HEK293 (cell line): ENCODE results near the gene RNF144B.

Experiments
- KLF1 ChIP-seq: fragments of 450-650 bp; formaldehyde crosslinking; IDR thresholded peaks from 2 replicates; pipeline ENCODE4 v1.5.1; 2016; ENCODE audit warnings: missing biosample characterization, missing genetic modification characterization
- KLF10 ChIP-seq: fragments of 450-650 bp; IDR thresholded peaks from 2 replicates; pipeline ENCODE4 v1.5.1; 2018; ENCODE audit warnings: missing biosample characterization, mild to moderate bottlenecking, missing genetic modification characterization
- ZFHX2 ChIP-seq: fragments of 450-650 bp; formaldehyde crosslinking; conservative IDR thresholded peaks from 2 replicates; pipeline ENCODE4 v1.5.1; 2016; ENCODE audit warnings: missing biosample characterization, missing genetic modification characterization
- ZNF2 ChIP-seq: fragments of 450-650 bp; formaldehyde crosslinking; IDR thresholded peaks from 2 replicates; pipeline ENCODE4 v1.5.1; 2016; ENCODE audit warnings: missing biosample characterization, missing genetic modification characterization
- ZNF223 ChIP-seq: fragments of 450-650 bp; formaldehyde crosslinking; IDR thresholded peaks from 2 replicates; pipeline ENCODE4 v1.5.1; 2016; ENCODE audit warnings: missing biosample characterization, missing genetic modification characterization
- ZNF341 ChIP-seq: fragments of 450-650 bp; formaldehyde crosslinking; IDR thresholded peaks from 2 replicates; pipeline ENCODE4; 2016; ENCODE audit warnings: low read depth, missing biosample characterization, missing genetic modification characterization
- ZNF366 ChIP-seq: fragments of 450-650 bp; formaldehyde crosslinking; conservative IDR thresholded peaks from 2 replicates; pipeline ENCODE4 v1.5.1; 2016; ENCODE audit warnings: missing biosample characterization, missing genetic modification characterization
- ZNF391 ChIP-seq: fragments of 450-650 bp; formaldehyde crosslinking; IDR thresholded peaks from 2 replicates; pipeline ENCODE4 v1.5.1; 2016; ENCODE audit warnings: low read depth, missing biosample characterization, missing genetic modification characterization, borderline replicate concordance
- ZSCAN23 ChIP-seq: fragments of 450-650 bp; formaldehyde crosslinking; IDR thresholded peaks from 2 replicates; pipeline ENCODE4 v1.5.1; 2016; ENCODE audit warnings: missing biosample characterization, missing genetic modification characterization
- TF ChIP-seq, protein P1 (sequence below): fragments of 450-650 bp; formaldehyde crosslinking; conservative IDR thresholded peaks from 2 replicates; pipeline ENCODE4 v1.5.1; 2016; ENCODE audit warnings: low read depth, missing biosample characterization, missing genetic modification characterization
- TF ChIP-seq, protein P2 (sequence below): fragments of 450-650 bp; formaldehyde crosslinking; IDR thresholded peaks from 2 replicates; pipeline ENCODE4 v1.5.1; 2017; ENCODE audit warnings: missing biosample characterization, missing genetic modification characterization
- TF ChIP-seq, protein P3 (sequence below): fragments of 450-650 bp; formaldehyde crosslinking; conservative IDR thresholded peaks from 2 replicates; pipeline ENCODE4 v1.5.1; 2016; ENCODE audit warnings: low read depth, missing biosample characterization, missing genetic modification characterization
- TF ChIP-seq, protein P4 (sequence below): fragments of 450-650 bp; formaldehyde crosslinking; optimal IDR thresholded peaks from 2 replicates; pipeline ENCODE3; 2016; ENCODE audit warnings: missing biosample characterization, mild to moderate bottlenecking, missing genetic modification characterization
- TF ChIP-seq, protein P5 (sequence below): fragments of 450-650 bp; formaldehyde crosslinking; IDR thresholded peaks from 2 replicates; pipeline ENCODE4 v1.5.0; 2017; ENCODE audit warnings: missing biosample characterization, missing genetic modification characterization, borderline replicate concordance
- TF ChIP-seq, protein P6 (sequence below): fragments of 450-650 bp; formaldehyde crosslinking; IDR thresholded peaks from 2 replicates; pipeline ENCODE4 v1.5.1; 2016; ENCODE audit warnings: missing biosample characterization, missing genetic modification characterization
- TF ChIP-seq, protein P7 (sequence below): fragments of 450-650 bp; IDR thresholded peaks from 2 replicates; pipeline ENCODE4 v1.5.1; 2018; ENCODE audit warnings: missing biosample characterization, mild to moderate bottlenecking, missing genetic modification characterization

The RNF144B gene

DNA sequence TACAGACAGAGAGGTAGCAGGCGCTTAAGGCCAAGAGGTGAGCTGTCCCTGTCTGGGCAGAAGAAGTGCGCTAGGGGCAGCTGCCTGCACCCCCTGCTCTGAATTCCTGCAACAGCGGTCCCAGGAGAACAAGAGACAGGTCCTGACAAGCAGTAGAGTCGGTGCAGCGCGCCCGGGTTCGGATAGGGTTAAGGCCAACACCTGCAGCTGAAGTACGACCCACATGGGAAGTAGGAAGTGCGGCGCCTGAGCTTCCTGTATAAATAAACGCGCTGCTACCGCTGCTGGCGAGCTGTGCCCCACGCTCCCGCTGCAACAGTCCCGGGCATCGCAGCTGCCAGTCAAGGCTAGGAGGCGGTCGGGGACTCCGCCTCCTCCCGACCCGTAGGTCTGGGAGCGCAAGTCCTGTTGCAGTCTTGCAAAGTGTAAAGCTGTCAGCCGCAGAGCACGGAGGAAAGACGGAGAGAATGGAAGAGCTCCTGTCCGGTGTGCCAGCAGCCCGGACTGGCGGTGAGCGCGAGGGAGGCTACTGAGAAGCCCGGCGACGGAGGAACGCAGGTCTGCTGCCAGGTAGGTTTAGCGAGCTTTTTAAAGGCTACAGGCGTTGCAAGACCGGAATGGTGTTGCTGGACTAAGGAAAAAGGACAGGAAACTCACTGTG is at the start of gene RNF144B (continued):
- TF ChIP-seq, protein P1, sequence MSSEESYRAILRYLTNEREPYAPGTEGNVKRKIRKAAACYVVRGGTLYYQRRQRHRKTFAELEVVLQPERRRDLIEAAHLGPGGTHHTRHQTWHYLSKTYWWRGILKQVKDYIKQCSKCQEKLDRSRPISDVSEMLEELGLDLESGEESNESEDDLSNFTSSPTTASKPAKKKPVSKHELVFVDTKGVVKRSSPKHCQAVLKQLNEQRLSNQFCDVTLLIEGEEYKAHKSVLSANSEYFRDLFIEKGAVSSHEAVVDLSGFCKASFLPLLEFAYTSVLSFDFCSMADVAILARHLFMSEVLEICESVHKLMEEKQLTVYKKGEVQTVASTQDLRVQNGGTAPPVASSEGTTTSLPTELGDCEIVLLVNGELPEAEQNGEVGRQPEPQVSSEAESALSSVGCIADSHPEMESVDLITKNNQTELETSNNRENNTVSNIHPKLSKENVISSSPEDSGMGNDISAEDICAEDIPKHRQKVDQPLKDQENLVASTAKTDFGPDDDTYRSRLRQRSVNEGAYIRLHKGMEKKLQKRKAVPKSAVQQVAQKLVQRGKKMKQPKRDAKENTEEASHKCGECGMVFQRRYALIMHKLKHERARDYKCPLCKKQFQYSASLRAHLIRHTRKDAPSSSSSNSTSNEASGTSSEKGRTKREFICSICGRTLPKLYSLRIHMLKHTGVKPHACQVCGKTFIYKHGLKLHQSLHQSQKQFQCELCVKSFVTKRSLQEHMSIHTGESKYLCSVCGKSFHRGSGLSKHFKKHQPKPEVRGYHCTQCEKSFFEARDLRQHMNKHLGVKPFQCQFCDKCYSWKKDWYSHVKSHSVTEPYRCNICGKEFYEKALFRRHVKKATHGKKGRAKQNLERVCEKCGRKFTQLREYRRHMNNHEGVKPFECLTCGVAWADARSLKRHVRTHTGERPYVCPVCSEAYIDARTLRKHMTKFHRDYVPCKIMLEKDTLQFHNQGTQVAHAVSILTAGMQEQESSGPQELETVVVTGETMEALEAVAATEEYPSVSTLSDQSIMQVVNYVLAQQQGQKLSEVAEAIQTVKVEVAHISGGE (tag by site-specific recombination): peak; percentile 75
- TF ChIP-seq, protein P2, sequence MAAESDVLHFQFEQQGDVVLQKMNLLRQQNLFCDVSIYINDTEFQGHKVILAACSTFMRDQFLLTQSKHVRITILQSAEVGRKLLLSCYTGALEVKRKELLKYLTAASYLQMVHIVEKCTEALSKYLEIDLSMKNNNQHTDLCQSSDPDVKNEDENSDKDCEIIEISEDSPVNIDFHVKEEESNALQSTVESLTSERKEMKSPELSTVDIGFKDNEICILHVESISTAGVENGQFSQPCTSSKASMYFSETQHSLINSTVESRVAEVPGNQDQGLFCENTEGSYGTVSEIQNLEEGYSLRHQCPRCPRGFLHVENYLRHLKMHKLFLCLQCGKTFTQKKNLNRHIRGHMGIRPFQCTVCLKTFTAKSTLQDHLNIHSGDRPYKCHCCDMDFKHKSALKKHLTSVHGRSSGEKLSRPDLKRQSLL: peak; percentile 97
- TF ChIP-seq ZNF391 (no peak), ZNF366 (tag by site-specific recombination) (no peak), ZFHX2 (tag by site-specific recombination) (peak; percentile 28; the same call in 1 of the 2 replicates), ZNF223 (tag by site-specific recombination) (peak; percentile 46; the same call in 1 of the 2 replicates), ZNF2 (peak; percentile 29; the same call in 1 of the 2 replicates), ZNF341 (tag by site-specific recombination) (peak; percentile 90), KLF1 (tag by site-specific recombination) (no peak), KLF10 (no peak), ZSCAN23 (no peak)
- TF ChIP-seq, protein P3, sequence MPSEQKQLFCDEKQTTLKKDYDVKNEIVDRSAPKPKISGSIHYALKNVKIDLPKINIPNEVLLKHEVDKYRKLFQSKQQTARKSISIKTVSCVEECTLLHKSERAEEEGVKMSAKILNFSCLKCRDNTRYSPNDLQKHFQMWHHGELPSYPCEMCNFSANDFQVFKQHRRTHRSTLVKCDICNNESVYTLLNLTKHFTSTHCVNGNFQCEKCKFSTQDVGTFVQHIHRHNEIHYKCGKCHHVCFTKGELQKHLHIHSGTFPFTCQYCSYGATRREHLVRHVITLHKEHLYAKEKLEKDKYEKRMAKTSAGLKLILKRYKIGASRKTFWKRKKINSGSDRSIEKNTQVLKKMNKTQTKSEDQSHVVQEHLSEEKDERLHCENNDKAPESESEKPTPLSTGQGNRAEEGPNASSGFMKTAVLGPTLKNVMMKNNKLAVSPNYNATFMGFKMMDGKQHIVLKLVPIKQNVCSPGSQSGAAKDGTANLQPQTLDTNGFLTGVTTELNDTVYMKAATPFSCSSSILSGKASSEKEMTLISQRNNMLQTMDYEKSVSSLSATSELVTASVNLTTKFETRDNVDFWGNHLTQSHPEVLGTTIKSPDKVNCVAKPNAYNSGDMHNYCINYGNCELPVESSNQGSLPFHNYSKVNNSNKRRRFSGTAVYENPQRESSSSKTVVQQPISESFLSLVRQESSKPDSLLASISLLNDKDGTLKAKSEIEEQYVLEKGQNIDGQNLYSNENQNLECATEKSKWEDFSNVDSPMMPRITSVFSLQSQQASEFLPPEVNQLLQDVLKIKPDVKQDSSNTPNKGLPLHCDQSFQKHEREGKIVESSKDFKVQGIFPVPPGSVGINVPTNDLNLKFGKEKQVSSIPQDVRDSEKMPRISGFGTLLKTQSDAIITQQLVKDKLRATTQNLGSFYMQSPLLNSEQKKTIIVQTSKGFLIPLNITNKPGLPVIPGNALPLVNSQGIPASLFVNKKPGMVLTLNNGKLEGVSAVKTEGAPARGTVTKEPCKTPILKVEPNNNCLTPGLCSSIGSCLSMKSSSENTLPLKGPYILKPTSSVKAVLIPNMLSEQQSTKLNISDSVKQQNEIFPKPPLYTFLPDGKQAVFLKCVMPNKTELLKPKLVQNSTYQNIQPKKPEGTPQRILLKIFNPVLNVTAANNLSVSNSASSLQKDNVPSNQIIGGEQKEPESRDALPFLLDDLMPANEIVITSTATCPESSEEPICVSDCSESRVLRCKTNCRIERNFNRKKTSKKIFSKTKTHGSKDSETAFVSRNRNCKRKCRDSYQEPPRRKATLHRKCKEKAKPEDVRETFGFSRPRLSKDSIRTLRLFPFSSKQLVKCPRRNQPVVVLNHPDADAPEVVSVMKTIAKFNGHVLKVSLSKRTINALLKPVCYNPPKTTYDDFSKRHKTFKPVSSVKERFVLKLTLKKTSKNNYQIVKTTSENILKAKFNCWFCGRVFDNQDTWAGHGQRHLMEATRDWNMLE (tag by site-specific recombination): peak; percentile 93
- TF ChIP-seq, protein P4, sequence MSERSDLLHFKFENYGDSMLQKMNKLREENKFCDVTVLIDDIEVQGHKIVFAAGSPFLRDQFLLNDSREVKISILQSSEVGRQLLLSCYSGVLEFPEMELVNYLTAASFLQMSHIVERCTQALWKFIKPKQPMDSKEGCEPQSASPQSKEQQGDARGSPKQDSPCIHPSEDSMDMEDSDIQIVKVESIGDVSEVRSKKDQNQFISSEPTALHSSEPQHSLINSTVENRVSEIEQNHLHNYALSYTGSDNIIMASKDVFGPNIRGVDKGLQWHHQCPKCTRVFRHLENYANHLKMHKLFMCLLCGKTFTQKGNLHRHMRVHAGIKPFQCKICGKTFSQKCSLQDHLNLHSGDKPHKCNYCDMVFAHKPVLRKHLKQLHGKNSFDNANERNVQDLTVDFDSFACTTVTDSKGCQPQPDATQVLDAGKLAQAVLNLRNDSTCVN: peak; percentile 66
- TF ChIP-seq, protein P5, sequence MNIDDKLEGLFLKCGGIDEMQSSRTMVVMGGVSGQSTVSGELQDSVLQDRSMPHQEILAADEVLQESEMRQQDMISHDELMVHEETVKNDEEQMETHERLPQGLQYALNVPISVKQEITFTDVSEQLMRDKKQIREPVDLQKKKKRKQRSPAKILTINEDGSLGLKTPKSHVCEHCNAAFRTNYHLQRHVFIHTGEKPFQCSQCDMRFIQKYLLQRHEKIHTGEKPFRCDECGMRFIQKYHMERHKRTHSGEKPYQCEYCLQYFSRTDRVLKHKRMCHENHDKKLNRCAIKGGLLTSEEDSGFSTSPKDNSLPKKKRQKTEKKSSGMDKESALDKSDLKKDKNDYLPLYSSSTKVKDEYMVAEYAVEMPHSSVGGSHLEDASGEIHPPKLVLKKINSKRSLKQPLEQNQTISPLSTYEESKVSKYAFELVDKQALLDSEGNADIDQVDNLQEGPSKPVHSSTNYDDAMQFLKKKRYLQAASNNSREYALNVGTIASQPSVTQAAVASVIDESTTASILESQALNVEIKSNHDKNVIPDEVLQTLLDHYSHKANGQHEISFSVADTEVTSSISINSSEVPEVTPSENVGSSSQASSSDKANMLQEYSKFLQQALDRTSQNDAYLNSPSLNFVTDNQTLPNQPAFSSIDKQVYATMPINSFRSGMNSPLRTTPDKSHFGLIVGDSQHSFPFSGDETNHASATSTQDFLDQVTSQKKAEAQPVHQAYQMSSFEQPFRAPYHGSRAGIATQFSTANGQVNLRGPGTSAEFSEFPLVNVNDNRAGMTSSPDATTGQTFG: no peak
- TF ChIP-seq, protein P6, sequence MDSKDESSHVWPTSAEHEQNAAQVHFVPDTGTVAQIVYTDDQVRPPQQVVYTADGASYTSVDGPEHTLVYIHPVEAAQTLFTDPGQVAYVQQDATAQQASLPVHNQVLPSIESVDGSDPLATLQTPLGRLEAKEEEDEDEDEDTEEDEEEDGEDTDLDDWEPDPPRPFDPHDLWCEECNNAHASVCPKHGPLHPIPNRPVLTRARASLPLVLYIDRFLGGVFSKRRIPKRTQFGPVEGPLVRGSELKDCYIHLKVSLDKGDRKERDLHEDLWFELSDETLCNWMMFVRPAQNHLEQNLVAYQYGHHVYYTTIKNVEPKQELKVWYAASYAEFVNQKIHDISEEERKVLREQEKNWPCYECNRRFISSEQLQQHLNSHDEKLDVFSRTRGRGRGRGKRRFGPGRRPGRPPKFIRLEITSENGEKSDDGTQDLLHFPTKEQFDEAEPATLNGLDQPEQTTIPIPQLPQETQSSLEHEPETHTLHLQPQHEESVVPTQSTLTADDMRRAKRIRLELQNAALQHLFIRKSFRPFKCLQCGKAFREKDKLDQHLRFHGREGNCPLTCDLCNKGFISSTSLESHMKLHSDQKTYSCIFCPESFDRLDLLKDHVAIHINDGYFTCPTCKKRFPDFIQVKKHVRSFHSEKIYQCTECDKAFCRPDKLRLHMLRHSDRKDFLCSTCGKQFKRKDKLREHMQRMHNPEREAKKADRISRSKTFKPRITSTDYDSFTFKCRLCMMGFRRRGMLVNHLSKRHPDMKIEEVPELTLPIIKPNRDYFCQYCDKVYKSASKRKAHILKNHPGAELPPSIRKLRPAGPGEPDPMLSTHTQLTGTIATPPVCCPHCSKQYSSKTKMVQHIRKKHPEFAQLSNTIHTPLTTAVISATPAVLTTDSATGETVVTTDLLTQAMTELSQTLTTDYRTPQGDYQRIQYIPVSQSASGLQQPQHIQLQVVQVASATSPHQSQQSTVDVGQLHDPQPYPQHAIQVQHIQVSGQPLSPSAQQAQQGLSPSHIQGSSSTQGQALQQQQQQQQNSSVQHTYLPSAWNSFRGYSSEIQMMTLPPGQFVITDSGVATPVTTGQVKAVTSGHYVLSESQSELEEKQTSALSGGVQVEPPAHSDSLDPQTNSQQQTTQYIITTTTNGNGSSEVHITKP: no peak
- TF ChIP-seq, protein P7, sequence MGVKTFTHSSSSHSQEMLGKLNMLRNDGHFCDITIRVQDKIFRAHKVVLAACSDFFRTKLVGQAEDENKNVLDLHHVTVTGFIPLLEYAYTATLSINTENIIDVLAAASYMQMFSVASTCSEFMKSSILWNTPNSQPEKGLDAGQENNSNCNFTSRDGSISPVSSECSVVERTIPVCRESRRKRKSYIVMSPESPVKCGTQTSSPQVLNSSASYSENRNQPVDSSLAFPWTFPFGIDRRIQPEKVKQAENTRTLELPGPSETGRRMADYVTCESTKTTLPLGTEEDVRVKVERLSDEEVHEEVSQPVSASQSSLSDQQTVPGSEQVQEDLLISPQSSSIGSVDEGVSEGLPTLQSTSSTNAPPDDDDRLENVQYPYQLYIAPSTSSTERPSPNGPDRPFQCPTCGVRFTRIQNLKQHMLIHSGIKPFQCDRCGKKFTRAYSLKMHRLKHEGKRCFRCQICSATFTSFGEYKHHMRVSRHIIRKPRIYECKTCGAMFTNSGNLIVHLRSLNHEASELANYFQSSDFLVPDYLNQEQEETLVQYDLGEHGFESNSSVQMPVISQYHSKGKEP (tag by site-specific recombination): peak; percentile 90
- TF ChIP-seq, all 188 proteins: peak for 34
